ENCODE results near the gene TMEM135.

TMEM135 gene

DNA sequence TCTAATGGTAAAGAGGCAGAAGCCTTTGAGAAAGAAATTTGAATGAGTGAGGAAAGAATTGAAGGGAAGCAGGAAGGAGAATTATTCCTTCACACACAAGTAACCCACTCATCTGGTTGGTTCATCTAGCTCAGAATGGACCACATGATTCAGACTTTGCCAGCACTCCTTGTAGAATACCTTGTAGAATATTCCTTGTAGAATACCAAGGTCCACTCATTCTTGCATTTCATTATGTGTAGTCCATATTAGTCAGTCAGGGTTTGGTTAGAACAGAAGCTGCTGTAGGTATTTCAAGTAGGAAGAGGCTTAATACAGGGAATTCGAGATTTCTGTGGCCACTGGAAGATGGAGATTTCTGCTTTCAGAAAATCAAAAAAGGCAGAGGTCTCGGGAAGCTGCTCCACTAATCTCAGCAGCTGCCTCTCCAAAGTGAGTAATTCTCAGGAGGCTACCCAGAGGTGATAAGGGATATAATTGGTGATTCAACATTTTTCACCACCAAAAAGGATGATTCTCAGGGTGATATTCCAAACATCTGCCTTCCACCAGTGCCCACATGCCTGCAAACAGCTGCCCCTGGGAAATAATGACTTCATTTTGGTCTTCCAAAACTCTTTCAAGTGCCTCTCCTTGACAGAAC, 329.1 kb downstream of the TMEM135 start:
- no peak for DNase-seq

DNA sequence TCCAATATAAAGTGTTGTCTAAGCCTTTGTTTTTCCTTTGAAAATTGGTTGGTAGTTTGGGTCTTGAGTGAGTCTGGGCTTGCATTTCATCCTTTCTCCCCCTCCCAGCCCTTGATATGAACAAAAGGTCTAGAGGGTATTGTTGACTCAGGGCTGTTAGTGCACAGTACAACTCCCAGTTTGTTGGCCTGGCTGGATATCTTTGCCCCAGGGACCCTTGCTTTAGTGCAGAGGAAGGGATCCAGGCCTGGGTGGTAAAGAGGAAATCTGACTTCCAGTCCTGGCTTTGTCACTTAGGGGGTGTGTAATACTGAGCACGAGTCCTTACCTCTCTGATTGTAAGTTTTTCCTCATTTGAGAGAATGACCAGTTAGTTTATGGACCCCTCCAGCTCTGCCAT, 330.4 kb downstream of the TMEM135 start:
- no peak for DNase-seq

DNA sequence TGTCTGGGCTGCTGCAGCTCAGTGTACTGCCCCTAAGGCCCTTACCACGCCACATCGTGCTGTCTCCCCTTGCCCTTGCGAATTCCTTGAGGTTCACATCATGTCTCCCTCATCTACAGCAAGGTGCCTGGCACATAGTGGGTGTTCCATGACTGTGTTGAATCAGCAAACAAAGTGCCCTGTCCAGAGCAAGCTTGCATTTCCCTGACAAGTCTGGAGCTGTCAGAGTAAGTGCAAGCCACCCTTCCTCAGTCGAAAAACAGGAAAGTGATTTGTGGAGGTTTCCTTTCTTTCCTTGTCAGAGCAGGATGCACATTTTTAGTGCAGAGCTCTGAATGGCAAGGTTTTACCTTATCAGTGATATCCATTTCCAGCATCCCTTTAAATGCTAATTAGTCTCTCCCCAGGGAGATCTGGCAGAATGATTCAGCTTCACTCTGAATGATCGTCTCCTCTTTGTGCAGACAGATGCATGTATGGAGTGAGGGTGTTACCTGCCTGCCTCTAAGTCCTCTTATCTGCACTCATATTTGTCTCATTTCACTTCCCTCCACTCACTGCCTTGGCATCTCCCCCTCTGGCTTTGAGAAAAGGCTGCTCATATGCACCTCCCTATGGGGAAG, 331.2 kb downstream of the TMEM135 start:
- no peak for DNase-seq

DNA sequence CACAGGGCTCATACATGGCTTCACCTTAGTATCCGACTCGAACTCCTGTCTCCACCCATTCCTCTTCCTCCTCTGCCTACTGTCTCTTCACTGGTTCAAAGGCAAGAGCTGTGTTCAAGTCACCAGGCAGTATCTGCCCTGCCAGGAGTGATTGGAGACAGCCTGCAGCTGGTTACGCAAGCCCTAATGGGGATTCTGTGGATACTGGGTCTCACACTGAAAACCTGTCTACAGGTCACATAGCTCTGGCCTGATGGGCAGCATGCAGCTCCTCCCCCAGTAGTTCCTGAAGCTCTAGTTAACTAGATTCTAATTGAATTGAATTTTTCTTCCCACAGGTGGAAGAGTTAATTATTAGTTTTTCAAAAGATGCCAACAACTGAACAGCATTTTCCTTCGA, 332.2 kb downstream of the TMEM135 start:
- no peak for DNase-seq

DNA sequence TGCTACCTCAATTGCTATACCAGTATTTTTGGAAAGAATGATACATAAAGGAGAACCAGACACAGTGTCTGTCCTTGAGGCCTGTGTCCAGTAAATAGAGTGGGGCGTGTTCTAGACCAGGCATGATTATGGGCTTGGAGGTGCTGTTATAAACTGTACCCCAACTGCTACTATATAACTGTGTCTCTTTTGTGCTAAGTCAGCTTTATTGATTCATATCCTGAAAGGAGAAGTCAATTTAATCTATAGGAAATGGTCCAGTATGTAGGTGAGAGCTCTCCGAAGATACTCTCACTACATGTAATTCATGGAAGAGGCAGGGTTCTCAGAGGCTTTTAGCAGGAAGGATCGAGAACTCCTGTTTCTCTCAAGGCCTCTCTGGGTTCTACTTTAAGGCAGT, 334.3 kb downstream of the TMEM135 start:
- DNase-seq, result no peak

Data from hippocampal formation (tissue), 2 donors.